CD4-positive, CD25-positive, alpha-beta regulatory T cell (primary cell): ENCODE data around the gene ATG4B. TPM values are rescaled to one million over a fixed set of nuclear protein-coding genes. Genes with fewer than 3 reads are reported as not detected.

Experiments used
- ATAC-seq, 2 donors: fragments of 150-1000 bp; cut with Tn5 transposase; one replicate each; pipeline ENCODE4 v1.10.0; 2021; ENCODE audit warnings: low read depth in 2 of 2, moderate number of reproducible peaks in 2 of 2, moderate library complexity in 1 of 2
- DNase-seq, 3 donors: peaks; one replicate each; pipeline versions ENCODE4 v3.0.0 to v3.0.0-alpha.2; 2012 to 2022; ENCODE audit warnings: mixed read lengths in 1 of 3
- H3K27ac ChIP-seq: one replicate; pipeline ENCODE4 v1.7.0; 2013; ENCODE audit warnings: mild to moderate bottlenecking, low read length; ENCODE audit not compliant: insufficient read depth, poor library complexity, severe bottlenecking
- H3K27me3 ChIP-seq: one replicate; pipeline ENCODE4 v1.7.0; 2013; ENCODE audit warnings: low read length; ENCODE audit not compliant: control insufficient read depth, insufficient read depth
- H3K36me3 ChIP-seq: one replicate; pipeline ENCODE4 v1.7.0; 2013; ENCODE audit warnings: mild to moderate bottlenecking, low read length, moderate library complexity; ENCODE audit not compliant: control insufficient read depth, insufficient read depth
- H3K4me1 ChIP-seq: 2 replicates; pipeline ENCODE4 v1.7.0; 2013; ENCODE audit warnings: mild to moderate bottlenecking, low read length; ENCODE audit not compliant: insufficient read depth, control insufficient read depth, poor library complexity, severe bottlenecking
- H3K4me3 ChIP-seq: one replicate; pipeline ENCODE4 v1.7.0; 2013; ENCODE audit warnings: low read depth, mild to moderate bottlenecking, low read length, moderate library complexity
- H3K9me3 ChIP-seq, 2 experiments: 1 replicate in 1 of 2; 2 replicates in 1 of 2; pipeline ENCODE4 v1.7.0; 2013; ENCODE audit warnings: low read length in 2 of 2, mild to moderate bottlenecking in 1 of 2, moderate library complexity in 1 of 2; ENCODE audit not compliant: control insufficient read depth in 2 of 2
- H3K27ac Mint-ChIP-seq, 3 donors: one replicate each; pipeline ENCODE4 v1.8.0; 2020 to 2022; ENCODE audit warnings: mild to moderate bottlenecking in 3 of 3, mixed read lengths in 3 of 3, moderate library complexity in 2 of 3
- H3K27me3 Mint-ChIP-seq: one replicate; pipeline ENCODE4 v1.8.0; 2022; ENCODE audit warnings: mild to moderate bottlenecking, mixed read lengths
- H3K36me3 Mint-ChIP-seq: one replicate; pipeline ENCODE4 v1.8.0; 2020; ENCODE audit warnings: mixed read lengths
- H3K4me1 Mint-ChIP-seq, 4 donors: one replicate each; pipeline ENCODE4 v1.8.0; 2020 to 2022; ENCODE audit warnings: mixed read lengths in 4 of 4, mild to moderate bottlenecking in 1 of 4
- H3K4me3 Mint-ChIP-seq, 4 donors: one replicate each; pipeline ENCODE4 v1.8.0; 2020 to 2022; ENCODE audit warnings: mild to moderate bottlenecking in 4 of 4, mixed read lengths in 4 of 4, moderate library complexity in 3 of 4
- H3K9me3 Mint-ChIP-seq, 7 donors: one replicate each; pipeline ENCODE4 v1.8.0; 2020 to 2022; ENCODE audit warnings: mixed read lengths in 7 of 7, mild to moderate bottlenecking in 3 of 7, moderate library complexity in 2 of 7
- polyA plus RNA-seq, 4 donors: library from polyadenylated mRNA; unstranded; fragments of 300-500 nt; fragmentation: Illumina TruSeq; gene quantifications; one replicate each; pipeline ENCODE4 v1.2.3, GENCODE V29; 2021
- total RNA-seq: library from RNA; stranded (reverse); gene quantifications from one replicate; pipeline ENCODE4 v1.2.3, GENCODE V29; 2022

The ATG4B gene
- total and polyA plus RNA-seq, 5 donors from 2014 or later: 43.7 to 158 (median 56.8) TPM

DNA sequence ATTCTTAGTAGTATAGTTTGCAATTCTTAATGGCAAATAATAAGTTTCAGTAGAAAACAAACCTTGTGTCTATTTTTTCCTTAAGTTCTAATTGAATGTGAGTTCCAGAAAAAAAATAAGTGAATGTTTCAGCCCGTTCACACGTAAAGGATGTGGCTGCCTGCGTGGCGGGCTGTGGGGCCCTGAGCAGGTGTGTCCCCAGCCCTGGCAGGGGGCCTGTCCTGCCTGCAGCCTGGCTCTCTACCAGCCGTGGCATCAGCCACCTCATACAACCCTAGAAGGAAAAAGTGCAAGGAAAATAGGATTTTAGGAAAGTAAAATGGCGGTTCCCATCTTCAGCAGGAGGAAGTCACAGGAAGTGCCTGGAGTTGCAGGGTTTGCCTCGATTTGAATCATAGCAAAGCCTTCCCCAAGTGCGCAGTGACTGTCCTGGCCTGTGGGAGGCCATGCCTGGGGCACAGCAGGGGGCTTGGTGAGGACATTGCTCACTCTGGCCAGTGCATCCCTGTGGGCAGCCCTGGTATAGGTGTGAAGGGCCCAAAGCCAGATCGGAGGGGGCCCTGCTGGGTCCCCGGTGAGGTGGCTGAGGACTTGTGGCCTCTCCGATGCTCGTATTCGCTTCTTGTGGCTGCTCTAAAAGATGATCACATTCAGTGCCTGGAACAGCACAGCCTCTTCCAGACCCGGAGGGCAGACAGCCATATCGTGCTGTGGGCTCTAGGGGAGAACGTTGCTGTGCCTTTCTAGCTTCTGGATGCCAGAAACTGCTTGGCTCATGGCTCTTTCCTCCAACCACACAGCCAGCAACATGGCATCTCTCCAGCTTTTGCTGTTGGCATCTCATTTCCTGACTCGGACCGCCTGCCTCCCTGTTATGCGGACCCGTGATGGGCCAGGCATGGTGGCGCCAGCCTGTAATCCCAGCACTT lies 36.6 kb downstream of the ATG4B start:
- Mint-ChIP-seq H3K27ac (peak overlapping the region in 1 of 3 donors; percentile 67), H3K27me3 (no peaks in the 10 kb centered on the region), H3K9me3 (no peaks in the 10 kb centered on the region), H3K4me1 (peaks cover 0 to 2% (median 0%) of the 10 kb centered on the region in 4 donors), H3K4me3 (no peak overlapping the region), H3K36me3 (peaks cover 1% of the 10 kb centered on the region)
- DNase-seq (no peak), ATAC-seq (no peak)
- Histone ChIP-seq H3K36me3 (peaks cover 25% of the 10 kb centered on the region), H3K27ac (no peak overlapping the region), H3K27me3 (no peaks in the 10 kb centered on the region), H3K9me3 (no peaks in the 10 kb centered on the region), H3K4me3 (no peak overlapping the region), H3K4me1 (no peaks in the 10 kb centered on the region)

DNA sequence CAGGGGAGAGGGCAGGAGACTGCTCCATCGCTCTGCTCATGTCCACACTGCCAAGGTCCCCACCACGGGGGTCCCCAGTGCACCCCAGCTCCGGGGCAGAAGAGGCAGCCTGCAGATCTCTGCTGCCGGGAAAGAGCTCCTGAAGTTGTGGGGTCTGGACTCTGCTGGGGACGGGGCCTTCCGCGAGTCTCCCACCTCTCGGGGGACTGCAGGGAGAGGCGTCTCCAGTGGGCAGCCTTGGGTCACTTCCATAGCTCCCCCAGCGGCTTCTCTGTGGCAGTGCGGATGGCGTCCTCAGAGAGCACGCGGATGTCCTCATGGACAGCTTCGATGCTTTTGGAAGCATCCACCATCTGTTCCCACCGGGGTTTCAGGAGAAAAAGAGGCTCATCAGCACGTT lies 38.4 kb downstream of the ATG4B start:
- H3K4me3 ChIP-seq: no peak overlapping the region
- no peaks in the 10 kb centered on the region for H3K9me3 ChIP-seq
- ATAC-seq (no peak), DNase-seq (no peak)
- no peaks in the 10 kb centered on the region for H3K9me3 Mint-ChIP-seq
- peaks cover 0 to 5% (median 0%) of the 10 kb centered on the region in 4 donors for H3K4me1 Mint-ChIP-seq
- H3K27me3 Mint-ChIP-seq: no peaks in the 10 kb centered on the region
- H3K36me3 ChIP-seq: peaks cover 33% of the 10 kb centered on the region
- no peak overlapping the region for H3K27ac ChIP-seq
- H3K27ac Mint-ChIP-seq: no peak overlapping the region
- no peak overlapping the region for H3K4me3 Mint-ChIP-seq
- H3K4me1 ChIP-seq: no peaks in the 10 kb centered on the region
- peaks cover 7% of the 10 kb centered on the region for H3K36me3 Mint-ChIP-seq
- no peaks in the 10 kb centered on the region for H3K27me3 ChIP-seq

DNA sequence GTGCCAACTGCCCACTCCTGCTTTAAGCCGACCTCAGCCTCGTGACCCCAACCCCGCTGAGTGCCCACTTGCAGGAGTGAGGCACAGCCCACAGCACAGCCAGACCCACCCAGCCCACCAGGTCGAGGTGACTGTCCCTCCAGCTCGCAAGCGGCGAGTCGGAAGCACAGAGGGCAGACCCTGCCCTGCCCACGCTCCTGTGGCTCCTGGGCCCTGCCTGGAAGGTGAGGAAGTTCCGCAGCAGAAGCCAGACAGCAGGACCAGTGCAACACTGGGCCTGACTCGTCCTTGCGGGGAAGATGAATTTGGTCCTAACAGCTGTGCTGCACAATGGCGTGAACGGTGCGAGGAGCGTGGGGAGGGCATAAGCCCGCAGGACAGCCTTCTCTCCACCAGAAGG lies 39.2 kb downstream of the ATG4B start:
- Mint-ChIP-seq H3K4me3 (no peak overlapping the region), H3K9me3 (no peaks in the 10 kb centered on the region), H3K27me3 (no peaks in the 10 kb centered on the region), H3K4me1 (peaks cover 0 to 5% (median 0%) of the 10 kb centered on the region in 4 donors), H3K27ac (no peak overlapping the region), H3K36me3 (peaks cover 11% of the 10 kb centered on the region)
- Histone ChIP-seq H3K27me3 (no peaks in the 10 kb centered on the region), H3K36me3 (peaks cover 40% of the 10 kb centered on the region), H3K4me3 (no peak overlapping the region), H3K27ac (no peak overlapping the region), H3K4me1 (no peaks in the 10 kb centered on the region), H3K9me3 (no peaks in the 10 kb centered on the region)
- ATAC-seq (no peak), DNase-seq (no peak)

DNA sequence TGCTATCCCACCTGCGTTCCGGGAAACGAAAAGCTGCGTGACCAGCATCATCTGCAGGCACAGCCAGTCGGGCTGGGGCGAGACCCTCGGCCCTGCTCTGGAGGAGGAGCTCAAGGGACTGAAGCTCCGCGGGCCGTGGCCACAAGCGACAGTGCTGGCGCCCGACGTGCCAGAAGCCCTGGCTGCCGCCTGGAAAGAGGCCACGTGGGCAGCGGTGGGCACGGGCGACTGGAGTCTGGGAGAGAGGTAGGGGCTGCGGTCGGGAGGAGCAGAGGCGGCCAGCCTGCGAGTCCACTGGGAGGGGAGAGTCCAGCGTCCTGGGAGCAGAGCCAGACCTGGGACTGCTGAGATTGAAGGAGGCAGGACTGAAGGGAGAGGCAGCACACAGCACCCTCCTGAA lies 39.9 kb downstream of the ATG4B start:
- H3K27me3 ChIP-seq: no peaks in the 10 kb centered on the region
- no peaks in the 10 kb centered on the region for H3K9me3 ChIP-seq
- peaks cover 40% of the 10 kb centered on the region for H3K36me3 ChIP-seq
- DNase-seq (no peak), ATAC-seq (no peak)
- no peak overlapping the region for H3K4me3 Mint-ChIP-seq
- no peaks in the 10 kb centered on the region for H3K27me3 Mint-ChIP-seq
- no peak overlapping the region for H3K4me3 ChIP-seq
- H3K27ac ChIP-seq: no peak overlapping the region
- no peak overlapping the region for H3K27ac Mint-ChIP-seq
- H3K4me1 Mint-ChIP-seq: peaks cover 0 to 5% (median 0%) of the 10 kb centered on the region in 4 donors
- H3K4me1 ChIP-seq: no peaks in the 10 kb centered on the region
- H3K9me3 Mint-ChIP-seq: no peaks in the 10 kb centered on the region
- H3K36me3 Mint-ChIP-seq: peaks cover 14% of the 10 kb centered on the region

DNA sequence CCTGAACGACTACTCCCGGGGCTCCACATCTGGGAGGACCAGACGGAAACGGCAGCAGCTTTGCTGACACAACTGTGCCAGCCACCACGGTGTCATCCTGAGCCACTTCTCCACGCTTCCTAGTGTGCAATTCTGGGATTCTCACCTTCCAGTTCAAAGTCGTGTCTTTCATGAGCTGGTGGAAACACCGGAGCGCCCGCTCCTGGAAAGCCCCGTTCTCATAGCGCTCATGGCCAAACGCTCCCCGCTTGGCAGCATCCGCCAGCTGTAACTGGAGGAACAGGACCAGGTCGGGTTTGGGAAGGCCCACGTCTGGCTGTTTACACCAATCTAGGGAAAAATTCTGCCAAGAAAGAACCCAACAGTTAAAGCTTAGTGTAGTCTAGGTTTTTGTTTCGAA lies 40.8 kb downstream of the ATG4B start:
- H3K4me3 Mint-ChIP-seq: no peak overlapping the region
- no peak overlapping the region for H3K4me3 ChIP-seq
- no peaks in the 10 kb centered on the region for H3K9me3 ChIP-seq
- no peaks in the 10 kb centered on the region for H3K9me3 Mint-ChIP-seq
- ATAC-seq (no peak), DNase-seq (no peak)
- no peaks in the 10 kb centered on the region for H3K27me3 ChIP-seq
- H3K4me1 Mint-ChIP-seq: peaks cover 0 to 5% (median 0%) of the 10 kb centered on the region in 4 donors
- H3K4me1 ChIP-seq: no peaks in the 10 kb centered on the region
- no peaks in the 10 kb centered on the region for H3K27me3 Mint-ChIP-seq
- H3K36me3 Mint-ChIP-seq: peaks cover 14% of the 10 kb centered on the region
- H3K27ac Mint-ChIP-seq: no peak overlapping the region
- H3K27ac ChIP-seq: no peak overlapping the region
- H3K36me3 ChIP-seq: peaks cover 38% of the 10 kb centered on the region

DNA sequence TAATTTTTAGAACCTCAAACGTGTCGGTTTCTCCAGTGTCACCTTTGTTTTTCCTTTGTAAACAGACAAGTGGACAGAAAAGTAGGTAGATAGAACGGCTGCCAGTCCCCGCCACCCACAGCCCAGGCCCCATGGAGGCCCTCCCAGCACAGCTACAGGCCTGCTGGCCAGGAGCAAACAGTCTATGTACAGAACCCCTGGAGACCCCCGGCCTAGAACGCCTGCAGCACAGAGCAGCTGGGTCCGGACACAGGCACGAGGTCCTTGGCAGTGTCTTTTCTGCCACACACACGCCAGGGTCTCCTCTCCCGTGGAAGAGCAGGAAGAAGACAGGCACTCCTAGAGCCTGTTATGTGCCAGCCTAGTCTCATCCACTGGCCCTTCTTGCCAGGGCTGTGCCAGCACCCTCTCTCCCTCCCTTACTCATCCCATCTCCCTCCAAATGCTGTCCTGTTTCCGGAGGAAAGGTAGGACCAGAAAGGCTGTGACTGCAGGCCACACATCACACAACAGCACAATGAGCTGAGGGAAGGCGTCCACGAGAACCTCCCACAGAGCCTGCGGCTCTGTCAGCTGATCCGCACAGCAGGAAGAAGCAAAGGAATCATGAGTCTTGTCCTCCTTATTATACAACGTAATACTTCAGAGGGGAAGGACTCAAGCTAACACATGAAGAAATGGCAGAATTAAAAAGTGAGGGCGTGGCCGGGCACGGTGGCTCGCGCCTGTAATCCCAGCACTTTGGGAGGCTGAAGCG lies 41.5 kb downstream of the ATG4B start:
- peaks cover 0 to 3% (median 0%) of the 10 kb centered on the region in 4 donors for H3K4me1 Mint-ChIP-seq
- H3K4me3 Mint-ChIP-seq: no peak overlapping the region
- Histone ChIP-seq H3K36me3 (peaks cover 38% of the 10 kb centered on the region), H3K27me3 (no peaks in the 10 kb centered on the region), H3K9me3 (no peaks in the 10 kb centered on the region), H3K4me1 (no peaks in the 10 kb centered on the region), H3K27ac (no peak overlapping the region), H3K4me3 (no peak overlapping the region)
- no peak overlapping the region for H3K27ac Mint-ChIP-seq
- H3K36me3 Mint-ChIP-seq: peaks cover 14% of the 10 kb centered on the region
- H3K9me3 Mint-ChIP-seq: no peaks in the 10 kb centered on the region
- ATAC-seq (no peak), DNase-seq (no peak)
- no peaks in the 10 kb centered on the region for H3K27me3 Mint-ChIP-seq

GRCh38 chr2:241680044-241680443 lies 42.6 kb downstream of the ATG4B start:
- Histone ChIP-seq H3K27ac (no peak overlapping the region), H3K4me3 (no peak overlapping the region), H3K36me3 (peaks cover 40% of the 10 kb centered on the region), H3K4me1 (no peaks in the 10 kb centered on the region), H3K27me3 (no peaks in the 10 kb centered on the region), H3K9me3 (no peaks in the 10 kb centered on the region)
- Mint-ChIP-seq H3K27ac (no peak overlapping the region), H3K4me1 (peaks cover 0 to 7% (median 5%) of the 10 kb centered on the region in 4 donors), H3K4me3 (no peak overlapping the region), H3K36me3 (peaks cover 21% of the 10 kb centered on the region), H3K9me3 (no peaks in the 10 kb centered on the region), H3K27me3 (no peaks in the 10 kb centered on the region)
- DNase-seq (no peak), ATAC-seq (no peak)
